ENCODE results near the gene AFAP1. TPM values are rescaled to one million over a fixed set of nuclear protein-coding genes. Genes with fewer than 3 reads are reported as not detected.

Gene AFAP1
- total RNA-seq, 1 experiment from 2014 or later: 22.5 TPM

- Mint-ChIP-seq H3K4me1 (ENCODE audit: insufficient read depth, unreplicated experiment) (peaks cover 34% of the 10 kb centered on the region), H3K4me3 (ENCODE audit: unreplicated experiment) (no peak overlapping the region), H3K27ac (ENCODE audit: low read depth, unreplicated experiment) (no peak overlapping the region), H3K27me3 (ENCODE audit: insufficient read depth, unreplicated experiment) (no peaks in the 10 kb centered on the region), H3K9me3 (ENCODE audit: unreplicated experiment) (no peaks in the 10 kb centered on the region), H3K36me3 (ENCODE audit: insufficient read depth, unreplicated experiment) (peaks cover 6% of the 10 kb centered on the region)
- DNase-seq (ENCODE audit: unreplicated experiment): no peak
- POLR2A ChIA-PET: interaction anchor here (1.0 to 1.4 kb wide), 2 partner anchors 11 to 29 kb away, joined by 3 read pairs; no protein-coding TSS in a partner anchor
- TF ChIP-seq CTCF (IDR thresholded peaks at IDR 0.05; ENCODE audit: unreplicated experiment): no peak
- BruUV-seq (replicated peaks): no TSS peak
- CTCF ChIA-PET: interaction anchor here (0.6 to 0.7 kb wide), 2 partner anchors 100 to 805 kb away, joined by 3 read pairs; no protein-coding TSS in a partner anchor
- intact Hi-C loops (cut with micrococcal nuclease): no loop called here
Observed at GRCh38 chr4:7906171-7906701, 33.4 kb downstream of the AFAP1 start.

- POLR2A ChIA-PET: interaction anchor here (1.4 kb wide), 1 partner anchor 10 kb away, joined by 3 read pairs; no protein-coding TSS in a partner anchor
- peak; percentile 82 for DNase-seq (ENCODE audit: unreplicated experiment)
Observed at GRCh38 chr4:7904952-7905915, 34.4 kb downstream of the AFAP1 start.

GRCh38 chr4:7903791-7904516 is 35.7 kb downstream of the AFAP1 start:
- no peak for TF ChIP-seq CTCF (IDR thresholded peaks at IDR 0.05; ENCODE audit: unreplicated experiment)
- intact Hi-C loops (cut with micrococcal nuclease): no loop called here
- H3K9me3 Mint-ChIP-seq (ENCODE audit: unreplicated experiment): no peaks in the 10 kb centered on the region
- ChIA-PET POLR2A (no interaction called here), CTCF (interaction anchor here (0.6 to 0.7 kb wide), 2 partner anchors 422 to 1214 kb away, joined by 4 read pairs; no protein-coding TSS in a partner anchor)
- H3K27ac Mint-ChIP-seq (ENCODE audit: low read depth, unreplicated experiment): peak overlapping the region; percentile 75
- H3K27me3 Mint-ChIP-seq (ENCODE audit: insufficient read depth, unreplicated experiment): no peaks in the 10 kb centered on the region
- H3K4me1 Mint-ChIP-seq (ENCODE audit: insufficient read depth, unreplicated experiment): peaks cover 12% of the 10 kb centered on the region
- no TSS peak for BruUV-seq (replicated peaks)
- no peak for DNase-seq (ENCODE audit: unreplicated experiment)
- peaks cover 6% of the 10 kb centered on the region for H3K36me3 Mint-ChIP-seq (ENCODE audit: insufficient read depth, unreplicated experiment)
- H3K4me3 Mint-ChIP-seq (ENCODE audit: unreplicated experiment): no peak overlapping the region

More at GRCh38 chr4:7904952-7905915, 34.4 kb downstream of the AFAP1 start:
- intact Hi-C loops (cut with micrococcal nuclease): no loop called here
- Mint-ChIP-seq H3K36me3 (ENCODE audit: insufficient read depth, unreplicated experiment) (peaks cover 6% of the 10 kb centered on the region), H3K27ac (ENCODE audit: low read depth, unreplicated experiment) (peak overlapping the region; percentile 75), H3K4me3 (ENCODE audit: unreplicated experiment) (no peak overlapping the region), H3K4me1 (ENCODE audit: insufficient read depth, unreplicated experiment) (peaks cover 24% of the 10 kb centered on the region), H3K9me3 (ENCODE audit: unreplicated experiment) (no peaks in the 10 kb centered on the region), H3K27me3 (ENCODE audit: insufficient read depth, unreplicated experiment) (no peaks in the 10 kb centered on the region)
- BruUV-seq (replicated peaks): no TSS peak
- no peak for TF ChIP-seq CTCF (IDR thresholded peaks at IDR 0.05; ENCODE audit: unreplicated experiment)
- CTCF ChIA-PET: interaction anchor here (0.6 kb wide), 1 partner anchor 1215 kb away, joined by 4 read pairs; no protein-coding TSS in a partner anchor

Measured in MCF 10A (cell line).